Measurements from ENCODE around the gene SLC45A2.

SLC45A2 gene

GRCh38 chr5:34007201-34007620, 22.7 kb upstream of the SLC45A2 start:
- no peak for DNase-seq (ENCODE audit: low read depth in 2 of 2)

GRCh38 chr5:34005681-34006080, 21.2 kb upstream of the SLC45A2 start:
- no peak for DNase-seq (ENCODE audit: low read depth in 2 of 2)

GRCh38 chr5:34005211-34005610, 20.7 kb upstream of the SLC45A2 start:
- no peak for DNase-seq (ENCODE audit: low read depth in 2 of 2)

- DNase-seq (ENCODE audit: low read depth in 2 of 2) = no peak
Measured at GRCh38 chr5:34003941-34004340, 19.4 kb upstream of the SLC45A2 start.

- DNase-seq (ENCODE audit: low read depth in 2 of 2) = no peak
Measured at GRCh38 chr5:34002629-34003328, 18.3 kb upstream of the SLC45A2 start.

- no peak for DNase-seq (ENCODE audit: low read depth in 2 of 2)
Measured at GRCh38 chr5:34001241-34001841, 16.8 kb upstream of the SLC45A2 start.

- DNase-seq (ENCODE audit: low read depth in 2 of 2) = no peak
Measured at GRCh38 chr5:33999978-34000377, 15.5 kb upstream of the SLC45A2 start.

GRCh38 chr5:33997331-33997983, 13.0 kb upstream of the SLC45A2 start:
- no peak for DNase-seq (ENCODE audit: low read depth in 2 of 2)

- DNase-seq (ENCODE audit: low read depth in 2 of 2) = no peak
Measured at GRCh38 chr5:33995865-33996264, 11.4 kb upstream of the SLC45A2 start.

GRCh38 chr5:33994845-33995244, 10.4 kb upstream of the SLC45A2 start:
- DNase-seq (ENCODE audit: low read depth in 2 of 2) = no peak

GRCh38 chr5:33992864-33993263, 8.4 kb upstream of the SLC45A2 start:
- no peak for DNase-seq (ENCODE audit: low read depth in 2 of 2)

- no peak for DNase-seq (ENCODE audit: low read depth in 2 of 2)
Measured at GRCh38 chr5:33985447-33985846, 954 bp upstream of the SLC45A2 start.

GRCh38 chr5:33984178-33984577, 315 bp downstream of the SLC45A2 start:
- DNase-seq (ENCODE audit: low read depth in 2 of 2) = no peak

GRCh38 chr5:33981408-33982162, 2.9 kb downstream of the SLC45A2 start:
- no peak for DNase-seq (ENCODE audit: low read depth in 2 of 2)

GRCh38 chr5:33980030-33980429, 4.5 kb downstream of the SLC45A2 start:
- no peak for DNase-seq (ENCODE audit: low read depth in 2 of 2)

GRCh38 chr5:33978306-33978705, 6.2 kb downstream of the SLC45A2 start:
- no peak for DNase-seq (ENCODE audit: low read depth in 2 of 2)

GRCh38 chr5:33976307-33976706, 8.2 kb downstream of the SLC45A2 start:
- no peak for DNase-seq (ENCODE audit: low read depth in 2 of 2)

- no peak for DNase-seq (ENCODE audit: low read depth in 2 of 2)
Measured at GRCh38 chr5:33975852-33976251, 8.6 kb downstream of the SLC45A2 start.

- no peak for DNase-seq (ENCODE audit: low read depth in 2 of 2)
Measured at GRCh38 chr5:33973271-33973670, 11.2 kb downstream of the SLC45A2 start.

GRCh38 chr5:33969572-33970452, 14.7 kb downstream of the SLC45A2 start:
- DNase-seq (ENCODE audit: low read depth in 2 of 2) = no peak

- DNase-seq (ENCODE audit: low read depth in 2 of 2) = no peak
Measured at GRCh38 chr5:33968211-33969005, 16.1 kb downstream of the SLC45A2 start.

All from stimulated activated CD4-positive, alpha-beta T cell treated with anti-CD3 and anti-CD28 coated beads, Interleukin-4, amount 100 ng/mL, for 48 hours (primary cell).